Measurements from ENCODE around the gene TAF1.

Gene TAF1

GRCh38 chrX:71514367-71515037, 148.3 kb downstream of the TAF1 start:
- H3K4me3 ChIP-seq (ENCODE audit: low read depth, low read length, poor library complexity, severe bottlenecking) = no peak overlapping the region

GRCh38 chrX:71515038-71515396, 148.9 kb downstream of the TAF1 start:
- Histone ChIP-seq H3K9ac (ENCODE audit: low read length) (no peak overlapping the region), H3K4me2 (ENCODE audit: low read length) (no peak overlapping the region), H3K36me3 (ENCODE audit: insufficient read depth, low read length) (no peaks in the 10 kb centered on the region), H3K79me2 (ENCODE audit: insufficient read depth, low read length) (no peaks in the 10 kb centered on the region), H4K20me1 (ENCODE audit: insufficient read depth, low read length) (no peaks in the 10 kb centered on the region), H3K27me3 (ENCODE audit: insufficient read depth, low read length) (no peaks in the 10 kb centered on the region), H3K9me3 (ENCODE audit: low read length) (no peaks in the 10 kb centered on the region), H3K27ac (ENCODE audit: low read depth, low read length, poor library complexity, severe bottlenecking) (no peak overlapping the region), H3K4me1 (ENCODE audit: insufficient read depth, low read length, severe bottlenecking) (no peaks in the 10 kb centered on the region), H3F3A (ENCODE audit: insufficient read depth, low read length) (no peaks in the 10 kb centered on the region), H2AFZ (ENCODE audit: low read length) (no peak overlapping the region), H3K9me2 (ENCODE audit: low read depth, low read length) (no peaks in the 10 kb centered on the region), H3K4me3 (ENCODE audit: low read depth, low read length, poor library complexity, severe bottlenecking) (no peak overlapping the region)
- TF ChIP-seq CTCF (IDR thresholded peaks at IDR 0.05; ENCODE audit: low read length) (no peak), EZH2 (IDR thresholded peaks at IDR 0.05; ENCODE audit: borderline replicate concordance, low read length) (no peak)

More at GRCh38 chrX:71514367-71515037, 148.3 kb downstream of the TAF1 start:
- Histone ChIP-seq H3K27ac (ENCODE audit: low read depth, low read length, poor library complexity, severe bottlenecking) (no peak overlapping the region), H3K9me3 (ENCODE audit: low read length) (no peaks in the 10 kb centered on the region), H3F3A (ENCODE audit: insufficient read depth, low read length) (no peaks in the 10 kb centered on the region), H3K4me2 (ENCODE audit: low read length) (no peak overlapping the region), H3K27me3 (ENCODE audit: insufficient read depth, low read length) (no peaks in the 10 kb centered on the region), H3K79me2 (ENCODE audit: insufficient read depth, low read length) (no peaks in the 10 kb centered on the region), H4K20me1 (ENCODE audit: insufficient read depth, low read length) (no peaks in the 10 kb centered on the region), H3K9me2 (ENCODE audit: low read depth, low read length) (no peaks in the 10 kb centered on the region), H3K36me3 (ENCODE audit: insufficient read depth, low read length) (no peaks in the 10 kb centered on the region), H3K4me1 (ENCODE audit: insufficient read depth, low read length, severe bottlenecking) (no peaks in the 10 kb centered on the region), H3K9ac (ENCODE audit: low read length) (no peak overlapping the region), H2AFZ (ENCODE audit: low read length) (no peak overlapping the region)
- no peak for TF ChIP-seq CTCF (IDR thresholded peaks at IDR 0.05; ENCODE audit: low read length)
- TF ChIP-seq EZH2 (IDR thresholded peaks at IDR 0.05; ENCODE audit: borderline replicate concordance, low read length) = no peak

Measured in OCI-LY1 (cell line).